ENCODE data around the gene TMEM143.

GRCh38 chr19:48311384-48311783, 52.4 kb downstream of the TMEM143 start:
- TF ChIP-seq CTCF (IDR thresholded peaks at IDR 0.05; ENCODE audit: control extremely low read depth in 1 of 3, insufficient read depth in 1 of 3, low read depth in 1 of 3, low read length in 3 of 3) (no peak), YY1 (IDR thresholded peaks at IDR 0.05; ENCODE audit: low read depth, low read length) (no peak), SIX5 (IDR thresholded peaks at IDR 0.05; ENCODE audit: low read depth, low read length) (no peak), EZH2 (IDR thresholded peaks at IDR 0.05; ENCODE audit: low read depth, low read length, severe bottlenecking) (no peak), JUN (IDR thresholded peaks at IDR 0.05; ENCODE audit: low read depth, low read length) (no peak), POLR2A (IDR thresholded peaks at IDR 0.05; ENCODE audit: control extremely low read depth in 1 of 2, low read depth in 2 of 2, low read length in 2 of 2) (no peak), RBBP5 (IDR thresholded peaks at IDR 0.05; ENCODE audit: borderline replicate concordance, low read depth, low read length) (no peak), USF2 (IDR thresholded peaks at IDR 0.05; ENCODE audit: low read length) (no peak), CHD2 (IDR thresholded peaks at IDR 0.05; ENCODE audit: low read length) (no peak)
